Fibroblast of skin of right quadriceps (primary cell): Measurements from ENCODE around the gene WDPCP.
"Not testable (repeated sequence)": the region's sequence is repeated elsewhere in the genome, so short reads cannot be mapped to it uniquely, and the experiment has no call there.

Source experiments
- DNase-seq: peaks from one replicate; pipeline ENCODE4 v3.0.0-alpha.2; 2013

Gene WDPCP

DNA sequence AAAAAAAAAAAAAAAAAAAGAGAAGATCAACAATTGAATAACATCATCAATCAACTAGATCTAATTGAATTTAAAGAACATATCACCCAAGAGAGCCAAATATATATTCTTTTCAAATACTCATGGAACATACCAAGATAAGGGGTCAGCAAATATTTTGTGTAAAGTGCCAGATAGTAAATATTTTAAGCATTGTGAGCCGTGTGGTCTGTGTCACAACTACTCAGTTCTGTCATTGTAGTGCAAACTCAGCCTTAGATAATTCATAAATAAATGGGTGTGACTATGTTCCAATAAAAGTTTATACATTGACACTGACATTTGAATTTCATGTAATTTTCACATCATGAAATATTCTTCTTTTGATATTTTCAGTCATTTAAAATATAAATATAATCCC is 491.8 kb downstream of the WDPCP start:
- DNase-seq: no peak

DNA sequence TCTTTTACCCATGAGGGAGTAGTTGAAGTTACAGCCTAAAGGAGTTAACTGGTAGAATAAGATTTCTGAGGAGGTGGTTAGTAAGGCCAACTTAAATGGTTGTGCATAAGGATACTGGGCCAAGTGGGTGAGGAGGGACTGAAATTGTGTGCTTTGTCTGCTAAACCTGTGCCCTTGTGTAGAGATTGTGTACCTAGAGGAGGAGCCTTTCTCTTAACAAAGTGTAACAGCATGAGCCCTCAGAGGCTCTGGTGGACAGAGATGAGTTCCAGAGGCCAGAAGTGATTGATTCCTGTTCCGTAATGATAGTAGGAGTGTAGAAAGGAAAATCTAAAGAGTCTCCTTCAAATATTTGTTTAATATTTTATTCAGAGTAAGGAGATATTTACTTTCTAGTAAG is 494.8 kb downstream of the WDPCP start:
- DNase-seq: no peak

DNA sequence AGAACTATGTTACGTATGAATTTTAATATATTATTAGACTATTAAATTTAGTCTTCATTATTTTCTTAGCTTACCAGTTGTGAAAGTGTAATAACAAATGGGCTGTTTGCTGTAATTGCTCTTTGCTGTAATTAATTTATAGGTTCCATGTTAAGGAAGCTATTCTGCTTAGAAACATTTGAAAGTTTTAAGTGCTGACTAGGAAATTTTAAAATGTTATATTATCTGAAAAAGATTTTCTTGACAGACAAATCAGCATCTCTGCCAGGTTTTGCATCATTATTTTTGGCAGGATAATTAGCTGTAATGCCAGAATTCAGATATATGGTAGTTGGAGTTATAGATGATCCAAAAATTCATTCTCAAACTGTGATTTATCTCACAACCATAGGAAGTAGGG is 495.4 kb downstream of the WDPCP start:
- DNase-seq: no peak

DNA sequence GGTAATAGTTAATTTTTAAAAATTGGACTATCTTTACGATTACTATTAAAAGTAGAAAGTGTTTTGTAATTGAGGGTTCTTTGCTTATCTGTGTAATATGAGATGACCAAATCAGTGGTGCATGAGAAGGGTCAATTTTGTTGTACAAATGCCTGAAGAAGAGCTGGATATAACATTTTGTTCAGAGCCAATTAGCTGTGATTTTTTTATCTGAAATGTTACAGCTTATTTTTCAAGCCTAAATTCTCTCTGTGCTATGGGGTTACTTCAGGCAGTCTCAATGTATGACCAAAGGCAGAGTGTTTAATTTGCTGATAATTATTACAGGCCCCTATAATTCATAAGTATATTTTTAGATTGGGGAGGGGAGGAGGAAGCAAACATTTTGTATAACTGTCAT is 495.9 kb downstream of the WDPCP start:
- DNase-seq: no peak

DNA sequence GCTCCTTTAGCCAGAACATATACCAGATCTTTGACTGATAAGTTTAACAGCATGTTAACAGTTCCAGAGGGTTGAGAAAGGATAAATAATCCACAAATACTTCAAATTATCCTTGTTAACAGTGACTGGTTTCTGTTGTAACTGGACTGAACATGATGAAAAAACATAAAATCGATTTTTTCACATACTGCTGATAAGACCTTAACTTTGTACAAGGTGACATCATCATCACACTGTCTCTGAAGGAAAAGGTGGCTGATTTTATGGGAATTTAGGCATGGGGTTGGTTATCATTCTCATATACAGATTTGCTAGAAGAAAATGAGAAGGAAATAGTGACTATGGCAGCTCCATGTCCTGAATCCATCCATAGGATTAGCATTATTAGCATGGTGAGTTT is 501.6 kb downstream of the WDPCP start:
- DNase-seq: no peak

DNA sequence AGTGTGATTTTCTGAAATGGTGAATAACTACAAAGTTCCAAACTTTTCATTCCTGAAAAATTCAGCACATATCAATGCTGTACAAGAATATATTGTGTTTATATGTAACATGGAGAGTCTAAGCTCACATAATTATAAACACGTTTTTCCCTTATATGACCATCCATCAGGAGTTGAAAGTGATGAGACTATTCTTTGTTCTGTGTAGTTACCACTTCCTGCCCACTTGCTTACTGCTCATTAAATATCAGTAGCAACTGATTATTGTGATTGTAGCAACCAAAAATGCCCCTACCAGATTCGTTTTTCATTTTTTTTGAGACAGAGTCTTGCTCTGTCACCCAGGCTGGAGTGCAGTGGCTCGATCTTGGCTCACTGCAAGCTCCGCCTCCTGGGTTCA is 506.9 kb downstream of the WDPCP start:
- DNase-seq: no peak

DNA sequence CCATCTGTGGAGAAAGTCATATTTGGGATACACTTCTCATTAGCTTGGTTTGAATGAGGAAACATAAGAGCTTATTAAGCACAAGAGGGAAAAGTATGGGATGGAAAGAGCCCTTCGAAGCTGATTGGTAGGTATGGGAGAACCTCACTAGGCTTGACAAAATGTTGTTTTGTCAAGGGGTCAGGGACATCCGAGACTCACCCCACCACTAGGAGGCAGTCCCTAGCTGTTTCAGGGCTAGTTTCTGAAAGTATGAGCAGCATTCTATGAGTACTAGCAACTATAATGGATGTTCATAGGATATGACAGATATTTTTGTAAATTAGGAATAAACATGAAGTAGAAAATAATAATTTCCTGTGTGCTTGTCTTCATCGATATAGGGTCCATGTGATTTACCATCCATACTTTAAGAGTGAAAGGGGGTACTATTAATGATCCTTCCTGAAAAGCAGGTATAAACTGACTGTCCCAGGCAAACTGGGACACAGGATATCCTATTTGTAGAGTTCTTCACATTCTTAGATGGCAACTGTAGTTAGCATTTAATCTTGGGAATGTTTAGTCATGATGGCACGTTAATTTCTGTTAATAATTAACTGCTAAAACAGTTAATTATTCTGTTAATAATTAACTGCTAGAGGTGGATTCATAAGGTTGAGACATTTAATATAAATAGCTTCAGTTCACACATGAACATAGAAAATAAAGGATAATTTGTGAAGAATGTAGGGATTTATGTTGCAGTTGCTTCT is 509.2 kb downstream of the WDPCP start:
- no peak for DNase-seq

DNA sequence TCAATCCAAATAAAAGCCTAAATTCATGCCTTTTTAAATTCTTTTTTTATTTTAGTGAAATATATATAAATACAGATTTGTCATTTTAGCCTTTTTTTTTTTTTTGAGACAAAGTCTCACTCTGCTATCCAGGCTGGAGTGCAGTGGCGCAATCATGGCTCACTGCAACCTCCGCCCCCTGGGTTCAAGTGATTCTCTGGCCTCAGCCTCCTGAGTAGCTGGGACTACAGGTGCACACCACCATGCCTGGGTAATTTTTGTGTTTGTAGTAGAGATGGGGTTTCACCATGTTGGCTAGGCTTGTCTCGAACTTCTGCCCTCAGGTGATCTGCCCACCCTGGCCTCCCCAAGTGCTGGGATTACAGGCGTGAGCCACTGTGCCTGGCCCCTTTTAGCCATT is 513.9 kb downstream of the WDPCP start:
- DNase-seq: not testable (repeated sequence)

DNA sequence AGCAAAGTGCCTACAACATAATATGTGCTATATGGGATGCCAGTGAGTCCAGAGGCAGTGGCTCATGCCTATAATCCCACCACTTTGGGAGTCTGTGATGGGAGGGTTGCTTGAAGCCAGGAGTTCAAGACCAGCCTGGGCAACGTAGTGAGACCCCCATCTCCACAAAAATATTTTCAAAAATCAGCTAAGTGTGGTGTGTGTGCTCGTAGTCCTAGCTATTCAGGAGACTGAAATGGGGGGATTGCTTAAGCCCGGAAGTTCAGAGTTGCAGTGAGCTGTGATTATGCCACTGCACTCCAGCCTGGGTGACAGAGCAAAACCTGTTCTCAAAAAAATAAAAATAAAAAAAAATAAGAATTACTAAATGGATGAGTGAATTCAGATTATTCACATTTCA is 514.3 kb downstream of the WDPCP start:
- no peak for DNase-seq

DNA sequence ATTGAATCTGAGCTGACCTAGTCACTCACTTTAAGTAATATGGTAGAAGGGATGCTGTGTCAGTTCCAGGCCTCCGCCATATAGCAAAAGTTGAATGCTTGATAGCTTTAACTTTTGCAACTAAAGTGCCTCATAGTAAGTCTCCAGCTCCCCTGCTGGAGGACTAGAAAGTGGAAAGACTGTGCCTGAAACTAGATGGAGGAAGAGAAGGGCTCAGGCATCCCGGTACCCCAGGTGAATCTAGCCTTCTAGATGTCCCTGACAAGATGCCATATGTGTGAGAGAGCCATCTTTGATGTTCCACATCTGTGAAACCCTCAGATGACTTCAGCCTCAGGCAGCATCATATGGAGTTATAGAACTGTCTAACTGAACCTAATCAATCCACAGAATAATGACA is 516.6 kb downstream of the WDPCP start:
- no peak for DNase-seq
